HG03060 (cell line): ENCODE data around the gene ATG14.
"Not testable (repeated sequence)": the region's sequence is repeated elsewhere in the genome, so short reads cannot be mapped to it uniquely, and the experiment has no call there.

Experiments
- ATAC-seq: cut with Tn5 transposase; IDR thresholded peaks from one replicate; pipeline ENCODE4 v1.9.1; 2021; ENCODE audit warnings: low read depth, moderate number of reproducible peaks; ENCODE audit not compliant: unreplicated experiment

The ATG14 gene

DNA sequence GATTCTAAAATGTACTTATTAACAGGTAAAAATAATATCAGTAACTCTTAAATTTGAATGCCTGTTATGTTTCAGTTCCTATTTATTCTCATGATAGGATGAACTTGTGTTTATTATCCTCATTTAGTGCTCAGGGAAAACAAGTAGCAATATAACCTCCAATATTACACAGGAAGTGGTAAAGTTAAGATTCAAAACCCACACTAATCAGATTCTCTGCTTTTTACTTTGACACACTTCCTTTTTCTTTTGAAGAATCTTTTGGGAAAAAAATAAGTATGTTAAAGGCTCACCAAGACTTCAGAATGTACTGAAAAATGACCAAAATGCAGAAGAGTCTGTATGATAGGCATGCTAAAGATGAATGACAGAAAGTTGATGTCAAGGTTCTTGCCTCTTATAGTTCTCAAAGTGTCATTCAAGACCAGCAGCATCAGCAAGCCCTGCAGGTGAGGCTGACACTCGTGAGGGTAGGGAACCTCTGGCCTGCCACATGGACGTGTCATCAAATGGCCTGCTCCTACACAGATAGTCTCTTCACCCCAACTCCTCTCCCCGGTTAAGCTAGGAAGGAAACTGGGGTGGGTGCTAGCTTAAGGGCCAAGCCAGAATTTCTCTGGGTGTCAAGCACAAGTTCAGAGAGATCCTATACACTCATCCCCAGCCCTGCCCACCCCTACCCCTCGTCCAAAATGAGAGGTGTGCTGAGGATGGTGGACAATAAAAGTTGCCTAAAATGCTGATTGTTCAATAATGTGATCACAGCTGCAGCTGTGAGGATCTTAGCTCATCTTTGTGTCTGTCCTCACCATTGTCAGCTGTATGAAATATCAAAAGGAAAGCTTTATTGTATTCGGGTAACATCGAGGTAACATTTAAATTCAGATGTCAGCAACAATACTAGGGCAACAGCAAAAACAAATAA, 22.5 kb upstream of the ATG14 start:
- ATAC-seq, result no peak

DNA sequence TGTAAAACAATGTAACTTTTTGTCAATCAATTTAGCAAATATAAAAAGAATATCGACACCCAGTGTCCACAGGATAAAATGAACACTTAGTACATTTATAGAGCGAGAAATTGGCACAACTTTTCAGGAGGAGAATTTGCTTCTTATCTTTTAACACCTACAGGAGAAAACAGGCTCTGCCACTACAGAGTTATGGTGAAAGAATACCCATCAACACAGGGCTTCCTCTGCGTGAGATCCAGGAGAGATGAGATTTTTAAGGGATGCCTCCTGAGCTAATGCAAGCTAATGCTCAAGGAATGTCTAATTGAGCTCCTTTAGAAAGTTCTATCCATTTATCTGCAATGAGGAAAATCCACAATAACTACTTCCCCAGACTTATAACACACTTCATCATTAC, 21.0 kb upstream of the ATG14 start:
- no peak for ATAC-seq

DNA sequence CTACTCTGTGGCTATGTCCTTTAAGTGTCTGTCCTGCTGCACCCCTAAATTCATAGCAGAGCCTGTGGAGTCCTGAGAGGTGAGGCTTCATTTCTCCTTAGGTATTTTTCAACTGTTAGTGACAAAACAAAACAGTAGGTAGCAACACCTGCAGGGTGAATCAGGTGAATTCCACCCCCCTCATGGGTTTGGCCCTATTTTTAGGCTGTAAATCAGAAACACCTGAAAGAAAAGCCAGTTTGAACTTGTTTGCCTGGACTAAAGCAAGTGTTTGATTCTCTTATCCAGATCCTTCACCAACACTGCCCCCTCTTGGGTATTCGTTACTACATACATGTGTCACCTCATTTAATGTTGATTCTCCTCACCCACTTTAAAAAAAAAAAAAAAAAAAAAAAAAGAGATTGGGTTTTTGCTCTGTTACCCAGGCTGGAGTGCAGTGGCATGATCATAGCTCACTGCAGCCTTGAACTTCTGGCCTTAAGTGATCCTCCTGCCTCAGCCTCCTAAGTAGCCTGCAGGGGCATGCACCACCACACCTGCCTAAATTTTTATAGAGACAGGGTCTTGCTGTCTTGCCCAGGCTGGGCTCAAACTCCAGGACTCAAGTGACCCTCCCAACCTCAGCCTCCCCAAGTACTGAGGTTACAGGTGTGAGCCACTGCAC, 18.5 kb upstream of the ATG14 start:
- ATAC-seq, result no peak

DNA sequence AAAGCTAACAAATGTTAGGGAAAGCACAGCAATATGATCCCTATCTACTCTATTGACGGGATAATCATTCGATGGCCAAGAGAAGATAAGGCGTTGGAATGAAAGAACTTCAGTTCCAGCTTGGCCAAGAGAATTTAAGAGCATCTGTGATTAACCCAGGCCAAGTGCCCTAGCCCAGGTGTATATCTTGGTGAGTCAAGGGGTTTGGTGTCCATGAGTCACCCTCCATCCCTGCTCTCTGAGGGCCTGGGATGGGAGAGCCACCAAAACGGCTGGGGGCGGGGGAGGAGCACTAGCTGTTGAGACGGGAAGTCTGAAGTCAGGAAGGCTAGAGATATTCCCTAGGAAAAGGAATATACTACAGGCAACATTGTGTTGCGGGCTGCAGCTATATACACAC, 15.8 kb upstream of the ATG14 start:
- no peak for ATAC-seq

DNA sequence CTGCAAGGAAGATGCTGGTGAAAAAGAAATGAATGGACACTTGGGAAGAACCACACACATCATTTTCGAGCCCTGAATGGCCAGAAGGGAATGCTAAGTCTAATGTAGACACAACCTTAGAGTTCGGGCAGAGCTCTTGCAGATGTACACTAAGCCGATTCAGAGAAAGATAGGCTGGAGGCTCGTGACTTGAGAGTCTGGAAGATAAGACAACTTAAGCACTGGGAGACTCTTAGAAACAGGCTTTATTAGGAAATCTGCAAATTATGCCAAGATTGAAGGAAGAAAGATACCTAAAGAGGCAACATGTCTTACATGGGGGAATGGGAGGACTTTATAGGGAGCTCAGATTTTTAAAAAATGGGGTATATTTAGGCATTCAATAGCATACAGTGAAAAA, 15.3 kb upstream of the ATG14 start:
- ATAC-seq, result no peak

DNA sequence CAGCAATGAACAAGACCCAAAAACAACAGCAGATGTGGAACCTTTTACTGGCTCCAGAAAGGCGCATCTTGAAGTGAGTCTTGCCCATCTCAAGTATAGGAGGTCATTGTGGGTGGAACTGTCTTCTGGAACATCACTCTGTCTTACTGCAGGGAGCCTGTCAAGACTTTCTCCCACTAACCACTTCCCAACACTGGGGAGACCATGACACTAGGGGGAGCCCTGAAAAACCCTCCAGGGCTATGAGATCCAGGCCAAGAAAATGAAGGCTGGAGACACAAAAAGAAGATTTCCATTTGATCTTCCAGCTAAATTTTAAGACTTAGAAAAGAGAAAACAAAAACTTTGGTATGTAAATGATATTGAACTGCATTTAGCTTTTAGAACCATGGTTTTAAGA, 13.5 kb upstream of the ATG14 start:
- ATAC-seq, result no peak

DNA sequence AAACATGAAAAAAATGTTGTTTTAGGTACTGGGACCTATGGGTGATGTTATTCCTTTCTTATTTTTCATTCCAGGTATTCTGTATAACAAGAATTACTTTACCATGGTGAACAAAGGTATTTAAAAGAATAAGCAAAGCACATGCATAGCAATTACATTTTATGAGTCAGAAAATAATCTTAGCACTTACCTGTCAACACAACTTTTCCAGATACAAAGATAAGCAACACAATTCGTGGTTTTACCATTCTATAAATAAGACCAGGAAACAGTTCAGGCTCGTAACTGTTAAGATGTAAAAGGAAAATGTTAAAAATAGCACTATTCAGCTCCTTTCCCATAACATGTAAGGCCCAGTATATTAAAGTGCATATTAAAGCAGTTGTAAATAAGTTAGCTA, 12.3 kb upstream of the ATG14 start:
- ATAC-seq, result no peak

DNA sequence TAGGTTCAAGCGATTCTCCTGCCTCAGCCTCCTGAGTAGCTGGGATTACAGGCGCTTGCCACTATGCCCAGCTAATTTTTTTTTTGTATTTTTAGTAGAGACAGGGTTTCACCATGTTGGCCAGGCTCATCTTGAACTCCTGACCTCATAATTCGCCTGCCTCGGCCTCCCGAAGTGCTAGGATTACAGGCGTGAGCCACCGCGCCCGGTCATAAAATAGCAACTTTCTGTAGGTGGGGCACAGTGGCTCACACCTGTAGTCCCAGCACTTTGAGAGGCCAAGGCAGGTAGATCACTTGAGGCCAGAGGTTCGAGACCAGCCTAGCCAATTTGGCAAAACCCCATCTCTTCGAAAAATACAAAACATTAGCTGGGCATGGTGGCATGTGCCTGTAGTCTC, 10.7 kb upstream of the ATG14 start:
- ATAC-seq, result not testable (repeated sequence)

DNA sequence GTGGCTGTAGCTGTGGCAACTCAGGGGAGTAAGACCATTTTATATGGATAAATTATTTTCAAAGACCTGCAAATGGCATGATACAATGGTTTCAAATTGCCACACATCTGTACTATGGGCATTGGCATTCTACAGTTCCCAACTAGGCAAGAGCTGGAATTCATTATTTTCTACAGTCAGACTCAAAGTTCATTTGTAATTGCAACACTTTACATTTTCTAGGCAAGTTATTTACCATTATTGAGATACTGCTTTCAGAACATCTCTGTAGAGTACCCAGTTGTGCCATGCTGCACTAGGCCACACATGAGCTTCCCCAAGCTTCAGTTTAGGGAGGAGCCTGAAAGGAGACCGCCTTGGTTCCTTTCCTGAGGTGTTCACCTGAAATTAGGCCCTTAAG, 8.0 kb upstream of the ATG14 start:
- ATAC-seq, result no peak

DNA sequence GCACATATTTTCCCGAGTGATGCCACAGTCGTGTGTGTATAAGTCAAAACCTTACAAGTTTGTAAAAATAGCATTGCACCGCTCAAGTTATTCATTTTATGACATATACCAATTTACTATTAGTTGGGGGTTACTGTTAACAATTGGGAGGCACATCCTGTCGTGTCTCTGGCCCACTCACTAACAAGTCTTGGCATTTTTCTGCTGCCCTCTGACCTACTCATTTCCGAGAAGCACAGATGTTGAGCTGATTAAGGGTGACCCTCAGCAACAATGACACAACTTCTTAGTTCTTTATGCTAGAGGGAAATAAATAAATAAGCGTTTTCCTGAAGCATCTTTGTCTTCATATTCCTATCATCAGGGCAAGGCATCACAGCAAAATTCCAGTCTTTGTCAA, 6.8 kb upstream of the ATG14 start:
- ATAC-seq, result no peak

DNA sequence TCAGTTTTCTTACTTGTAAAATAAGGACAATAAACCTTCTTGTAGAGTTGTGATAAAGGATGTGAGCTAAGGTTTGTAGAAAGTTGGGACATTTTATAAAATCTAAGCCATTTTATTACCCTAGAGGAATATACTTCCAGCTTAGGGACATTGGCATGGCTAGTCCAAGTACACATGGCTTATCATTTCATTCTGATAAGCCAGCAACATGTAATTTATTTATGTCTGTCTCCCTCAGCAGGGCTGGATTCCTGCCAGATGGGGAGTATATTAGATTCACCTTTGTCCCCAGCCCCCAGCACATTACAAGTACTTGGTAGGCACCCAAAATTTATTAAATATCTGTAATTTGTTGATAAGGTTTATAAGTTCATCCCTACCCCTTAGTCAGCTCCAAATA, 6.3 kb upstream of the ATG14 start:
- ATAC-seq, result no peak

DNA sequence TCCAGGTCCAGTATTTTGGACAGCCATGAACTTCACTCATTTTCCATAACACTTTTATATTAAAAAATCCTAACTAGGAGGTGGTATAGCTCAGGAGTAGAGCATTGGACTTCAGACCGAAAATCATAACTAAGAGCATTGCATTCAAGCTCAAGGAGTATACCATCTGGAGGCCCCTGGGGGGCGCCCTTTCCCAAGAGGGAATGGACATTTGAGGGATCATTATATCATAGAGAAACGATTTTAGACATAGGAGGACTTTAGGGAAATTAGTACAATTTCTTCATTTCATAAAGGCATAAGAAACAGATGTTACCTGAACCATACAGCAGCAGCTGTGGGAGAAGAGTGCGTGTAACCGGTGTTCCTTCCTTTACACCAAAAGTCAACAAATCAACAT, 5.2 kb upstream of the ATG14 start:
- no peak for ATAC-seq

DNA sequence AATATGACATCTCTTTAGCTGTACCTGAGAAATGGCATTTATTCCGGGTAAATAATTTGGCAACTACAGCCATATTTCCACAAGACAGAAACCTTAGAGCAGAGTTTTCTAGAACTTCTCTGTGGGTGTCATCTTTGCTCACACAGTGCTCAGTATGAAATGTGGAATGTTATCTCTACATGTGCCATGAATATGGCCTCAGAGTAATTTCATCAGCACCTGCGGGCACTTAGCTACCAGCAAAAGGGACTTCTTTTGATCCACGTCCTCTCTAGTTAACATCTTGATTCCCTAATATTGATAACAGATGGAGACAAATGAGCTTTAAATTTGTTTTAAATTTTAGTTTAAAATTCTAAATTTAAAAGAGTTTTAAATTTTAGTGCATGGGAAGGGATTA, 2.9 kb upstream of the ATG14 start:
- no peak for ATAC-seq

DNA sequence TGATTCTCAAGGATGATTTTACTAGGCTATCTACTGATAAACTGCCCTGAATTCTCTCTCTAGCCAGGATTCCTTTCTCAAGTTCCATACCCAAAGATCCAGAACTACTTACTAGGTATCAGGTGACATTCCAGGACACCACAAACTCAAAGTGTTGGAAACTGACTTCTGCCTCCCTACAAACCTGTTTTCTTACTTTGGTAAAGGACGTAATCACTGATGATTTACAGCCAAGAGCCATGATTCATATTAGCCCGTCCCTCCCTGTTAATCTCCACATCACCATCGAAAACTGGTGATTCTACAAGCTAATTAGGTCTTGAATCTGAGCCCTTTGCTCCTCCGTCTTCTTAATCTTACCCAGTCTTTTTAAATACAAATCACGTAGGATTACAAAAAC, 1.0 kb upstream of the ATG14 start:
- ATAC-seq, result no peak

DNA sequence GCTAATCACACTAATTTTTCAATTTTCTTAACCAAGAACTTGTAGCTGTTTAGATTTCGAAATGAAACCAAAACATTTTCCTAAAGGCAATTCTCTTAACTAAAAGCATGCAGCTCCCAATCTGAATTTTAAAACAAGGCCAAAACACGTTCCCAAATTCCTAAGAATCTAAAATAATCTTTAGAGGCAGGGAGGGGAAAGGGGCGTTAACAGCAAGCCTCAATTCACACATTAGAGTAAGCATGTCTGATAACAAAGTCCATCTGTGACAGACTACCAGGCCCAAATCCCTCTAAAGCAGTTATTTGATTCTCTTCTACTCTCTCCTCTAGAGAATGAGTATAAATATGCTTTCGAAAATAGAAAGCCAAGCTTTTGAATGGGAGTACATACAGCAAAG, 754 bp downstream of the ATG14 start:
- no peak for ATAC-seq

DNA sequence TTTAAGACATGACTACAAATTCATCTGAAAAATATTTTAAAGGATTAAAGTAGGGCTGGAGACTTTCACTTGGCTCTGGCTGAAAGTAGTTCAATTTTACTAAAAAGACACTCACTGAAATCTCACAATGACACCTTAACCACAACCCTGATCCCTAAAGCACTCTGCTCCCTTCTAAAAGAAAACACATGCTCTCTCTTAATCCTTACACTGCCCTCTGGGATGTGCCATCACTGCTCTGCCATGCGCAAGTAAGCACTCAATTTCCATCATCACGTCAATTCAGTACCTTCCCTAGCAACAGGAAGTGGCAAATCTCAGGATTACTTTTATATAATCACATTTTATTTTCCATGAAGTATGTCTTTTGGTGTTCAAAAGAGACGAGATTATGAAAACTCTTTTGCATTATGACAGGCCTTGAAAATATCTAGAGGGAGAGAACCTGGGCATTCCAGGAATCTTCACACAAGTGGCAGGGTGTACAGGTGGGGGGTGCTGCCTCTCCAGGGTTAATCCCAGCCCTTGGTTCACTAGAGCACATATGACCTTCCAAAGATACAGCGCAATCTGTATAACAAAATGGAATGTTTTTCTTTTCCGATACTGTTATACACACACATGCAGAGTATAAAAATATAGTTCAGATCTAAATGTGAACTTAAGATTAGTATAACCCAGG, 7.3 kb downstream of the ATG14 start:
- ATAC-seq, result no peak

DNA sequence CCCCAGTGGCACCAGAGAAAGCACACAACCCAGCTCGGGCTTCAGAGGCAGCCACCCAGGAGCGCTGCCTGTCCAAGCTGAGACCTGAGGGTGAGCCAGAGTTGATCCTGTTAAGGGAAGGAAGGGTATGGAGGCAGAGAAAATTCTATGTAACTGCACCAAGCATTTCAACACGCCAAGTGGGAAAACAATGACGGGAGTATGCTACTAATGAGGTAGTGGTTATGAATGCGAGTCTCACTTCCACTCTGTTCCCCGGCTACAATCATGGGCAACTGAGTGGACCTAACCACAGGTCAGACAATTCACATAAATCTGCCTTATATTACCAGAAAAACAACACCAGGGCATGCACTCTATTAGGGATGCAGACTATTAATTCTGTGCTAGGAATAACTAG, 9.9 kb downstream of the ATG14 start:
- ATAC-seq, result no peak

DNA sequence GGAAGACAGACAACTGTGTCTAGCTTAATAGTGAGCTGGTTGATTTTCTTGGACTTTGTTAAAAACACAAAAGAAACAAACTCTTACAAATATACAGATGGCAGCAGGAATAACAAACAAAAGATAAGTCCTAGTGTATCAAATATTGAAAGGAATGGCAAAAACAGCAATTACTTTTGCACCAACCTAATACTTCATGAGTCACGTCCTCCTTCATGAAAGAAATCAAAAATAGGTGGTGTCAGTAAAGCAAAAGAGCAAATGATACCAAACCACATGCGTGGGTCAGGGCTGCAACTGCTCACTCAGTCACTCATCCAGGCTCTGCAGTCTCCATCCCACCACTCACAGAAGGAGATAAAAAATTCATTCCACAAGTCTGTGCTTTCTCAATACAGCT, 11.8 kb downstream of the ATG14 start:
- no peak for ATAC-seq

DNA sequence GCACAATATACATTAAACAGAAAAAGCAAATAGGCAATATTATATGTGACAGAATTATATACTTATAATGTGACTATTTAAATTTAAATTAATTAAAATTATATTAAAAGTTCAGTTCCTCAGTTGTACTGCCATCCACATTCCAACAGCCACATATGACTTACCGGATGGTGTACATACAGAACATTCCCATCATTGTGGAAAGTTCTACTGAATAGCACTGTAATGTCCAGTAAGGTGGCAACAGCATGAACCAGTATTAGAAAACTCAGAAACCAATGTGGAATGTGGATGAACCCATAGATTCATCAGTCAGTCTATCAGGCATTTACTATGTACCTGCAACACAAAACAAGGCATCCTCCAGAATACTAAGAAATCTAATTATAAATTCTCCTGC, 12.4 kb downstream of the ATG14 start:
- no peak for ATAC-seq

DNA sequence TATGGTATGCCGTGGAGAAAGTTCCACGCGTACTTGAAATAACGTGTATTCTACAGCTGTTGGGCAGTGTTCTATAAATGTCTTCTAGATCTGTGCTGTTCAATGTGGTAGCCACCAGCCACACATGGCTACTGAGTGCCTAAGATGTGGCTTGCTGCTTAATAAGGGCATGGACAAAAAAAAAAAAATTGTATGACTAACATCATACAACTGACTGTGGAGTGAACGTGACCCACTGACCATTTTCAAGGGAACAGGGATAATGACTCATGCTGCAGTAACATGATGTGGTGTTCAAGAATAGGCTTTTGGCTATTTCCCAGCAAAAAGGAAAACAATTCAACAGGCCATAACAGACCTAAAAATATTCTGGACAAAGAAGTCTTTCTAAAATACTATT, 13.0 kb downstream of the ATG14 start:
- no peak for ATAC-seq

DNA sequence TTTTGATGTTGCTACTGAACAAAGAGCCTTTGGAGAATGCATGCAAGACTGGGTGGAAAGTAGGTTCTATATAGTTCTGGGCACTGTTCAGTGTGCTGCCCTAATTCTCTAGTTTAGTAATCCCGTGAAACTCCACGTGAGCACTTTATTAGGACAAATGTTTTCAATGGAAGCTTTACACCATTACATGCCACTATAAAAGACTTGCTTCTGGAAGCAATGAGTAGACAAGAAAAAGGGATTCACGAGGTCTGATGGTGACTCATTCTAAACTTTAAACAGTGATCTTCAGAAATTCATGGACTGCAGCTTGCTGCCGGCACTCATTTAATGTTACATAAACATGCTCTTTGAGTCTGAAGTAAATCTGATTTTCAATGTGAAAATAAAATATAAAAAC, 22.3 kb downstream of the ATG14 start:
- ATAC-seq, result no peak

DNA sequence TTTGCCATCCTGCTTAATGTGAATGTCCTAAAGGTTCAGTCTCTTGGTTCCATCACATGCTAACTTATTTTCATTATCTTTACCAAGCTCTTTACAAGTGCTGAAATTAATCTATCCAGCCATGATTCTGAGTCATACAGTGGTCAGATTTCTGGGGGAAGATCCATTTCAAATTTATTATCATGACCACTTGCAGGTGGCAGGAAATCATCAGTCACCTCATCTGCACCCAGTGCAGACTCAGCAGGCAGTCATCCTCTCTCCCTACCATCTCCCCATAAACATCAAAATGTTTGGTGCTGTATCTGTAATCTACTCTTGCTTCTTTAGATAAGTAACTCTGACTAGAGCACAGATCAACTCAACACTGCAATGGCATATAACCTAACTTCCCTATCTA, 23.5 kb downstream of the ATG14 start:
- ATAC-seq, result no peak
